Stimulated activated naive CD4-positive, alpha-beta T cell treated with Interleukin-2 at 50 U/mL for 16 hours (primary cell): ENCODE results near the gene PCNX2.

Experiments
- DNase-seq: peaks from one replicate; lab custom pipeline; 2025; lab: John Stamatoyannopoulos, UW

The PCNX2 gene

DNA sequence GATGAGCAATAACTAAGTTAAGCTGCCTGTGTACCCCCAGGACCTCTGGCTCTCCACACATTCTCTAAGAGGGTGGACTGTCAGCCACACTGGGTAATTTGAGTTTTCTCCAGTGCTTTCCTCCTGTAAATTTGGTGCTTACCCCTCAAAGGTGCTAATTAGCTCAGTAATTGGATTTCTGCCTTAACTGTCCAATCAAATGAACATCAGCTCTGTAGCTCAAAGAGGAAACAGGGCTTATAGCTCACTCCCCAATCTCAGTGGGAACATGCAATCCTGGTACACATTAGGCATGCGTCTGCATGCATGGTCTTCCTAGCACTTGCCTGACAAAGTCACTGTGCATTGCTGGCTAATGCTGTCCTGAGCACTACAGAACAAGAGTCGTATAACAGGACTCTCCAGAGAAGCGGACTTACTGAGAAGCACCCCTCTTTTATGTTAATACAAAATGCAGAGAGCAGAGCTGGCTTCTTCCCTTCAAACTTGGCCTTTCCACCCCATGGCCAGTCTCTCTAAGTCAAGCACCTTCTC, 235.0 kb downstream of the PCNX2 start:
- DNase-seq = no peak

DNA sequence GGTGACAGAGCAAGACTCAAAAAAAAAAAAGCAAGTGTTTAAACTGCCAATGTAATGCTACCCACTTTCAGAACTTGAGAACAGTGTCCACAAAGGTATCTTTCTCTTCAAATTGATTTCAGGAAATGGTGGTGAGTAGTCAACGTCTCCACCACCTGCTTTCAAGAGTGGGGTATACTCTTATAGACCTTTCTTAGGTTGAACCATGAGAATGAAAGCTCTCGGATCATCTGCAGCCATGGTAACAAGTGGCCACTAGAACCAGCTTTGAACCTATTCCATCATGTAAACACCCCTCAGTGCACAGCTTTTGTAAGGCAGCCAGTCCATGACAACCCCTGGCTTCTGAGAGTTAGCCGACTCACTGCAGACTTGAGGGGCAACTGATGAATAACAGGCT, 237.7 kb downstream of the PCNX2 start:
- DNase-seq = no peak

DNA sequence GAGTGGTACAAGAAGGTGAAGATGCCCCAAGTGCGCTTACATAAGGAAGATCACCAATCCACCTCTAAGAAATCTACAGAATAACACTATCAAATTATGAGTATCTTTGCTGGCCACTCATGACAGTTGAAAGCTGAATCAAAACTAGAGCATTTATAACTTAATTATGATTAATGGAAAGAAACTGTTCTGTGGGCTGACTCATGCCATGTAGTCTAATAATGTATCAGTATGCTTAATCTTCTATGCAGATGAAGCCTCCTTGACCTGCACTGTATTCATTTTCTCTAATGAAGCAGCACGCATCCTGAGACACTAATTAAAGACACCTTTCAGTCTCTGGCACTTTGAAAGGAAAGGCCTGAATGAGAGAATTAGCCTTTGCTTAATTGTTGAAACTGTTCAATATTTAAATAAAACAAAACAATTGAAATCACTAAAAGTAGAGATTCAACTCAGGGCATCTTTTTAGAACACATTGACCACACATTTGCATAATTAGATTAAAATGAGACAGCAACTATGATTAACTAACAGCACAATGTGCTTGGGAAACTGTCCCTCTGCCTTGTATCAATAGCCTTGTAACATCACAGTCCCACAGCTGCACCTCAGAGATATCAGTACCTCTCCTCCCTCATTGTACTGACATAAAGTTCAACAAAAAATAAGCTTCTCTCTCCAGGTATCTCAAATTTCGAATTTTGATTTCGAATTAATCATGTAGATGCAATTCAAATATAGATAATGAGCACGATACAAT, 239.5 kb downstream of the PCNX2 start:
- DNase-seq = no peak

DNA sequence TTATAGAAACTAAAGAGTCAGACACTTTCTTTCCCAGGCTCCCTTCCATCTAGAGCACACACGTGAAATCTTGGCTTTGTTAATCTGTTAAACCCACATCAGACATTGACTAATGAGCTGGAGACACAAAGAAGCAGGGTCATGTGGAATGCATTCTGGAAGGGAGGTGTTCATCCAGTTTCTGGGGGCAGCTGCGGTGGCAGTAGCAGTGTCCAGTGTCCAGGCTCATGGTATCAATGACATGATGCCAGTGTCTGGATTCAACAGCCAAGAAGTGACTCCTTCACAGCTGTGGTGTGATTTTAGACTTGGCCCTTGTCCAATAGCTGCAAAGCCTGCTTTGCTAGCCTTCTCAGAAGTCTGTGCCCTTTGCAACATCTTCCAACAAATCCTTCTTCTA, 249.9 kb downstream of the PCNX2 start:
- DNase-seq = no peak

DNA sequence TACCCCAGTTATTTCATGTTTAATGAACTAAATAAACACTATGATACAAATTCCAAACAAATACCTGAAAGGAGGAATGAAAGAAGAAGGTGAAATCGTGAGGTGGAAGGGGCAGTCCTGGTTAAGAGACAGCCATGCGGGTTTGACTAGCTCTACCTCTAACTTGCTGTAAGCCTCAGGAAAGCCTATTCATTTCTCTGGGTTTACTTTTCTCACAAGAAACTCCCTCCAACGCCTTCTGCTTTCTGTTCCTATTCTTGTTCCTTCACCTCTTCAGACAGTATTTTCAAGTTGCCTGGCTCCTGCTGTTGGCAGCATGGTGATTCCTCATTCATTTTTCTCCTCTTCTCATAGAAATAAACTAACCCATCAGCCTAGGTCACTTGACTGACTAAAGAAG, 252.7 kb downstream of the PCNX2 start:
- no peak for DNase-seq

DNA sequence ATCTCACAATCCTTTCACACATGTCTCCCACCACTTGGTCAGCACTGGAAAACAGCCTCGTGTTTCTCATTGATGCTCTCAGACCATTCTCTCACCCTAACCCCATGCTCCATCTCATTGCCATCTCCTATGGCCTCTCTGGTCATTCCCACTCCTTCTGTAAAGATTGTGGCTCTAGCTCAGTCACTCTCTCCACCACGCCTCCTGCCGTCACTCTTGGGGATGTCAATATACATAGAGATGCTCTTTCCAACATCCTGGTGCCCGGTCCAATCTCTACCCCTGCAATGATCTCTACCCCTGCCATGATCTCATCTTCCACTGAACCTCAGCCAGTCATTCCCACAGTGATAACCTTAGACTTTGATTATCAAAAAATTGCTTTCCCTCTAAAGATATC, 255.0 kb downstream of the PCNX2 start:
- DNase-seq = no peak

DNA sequence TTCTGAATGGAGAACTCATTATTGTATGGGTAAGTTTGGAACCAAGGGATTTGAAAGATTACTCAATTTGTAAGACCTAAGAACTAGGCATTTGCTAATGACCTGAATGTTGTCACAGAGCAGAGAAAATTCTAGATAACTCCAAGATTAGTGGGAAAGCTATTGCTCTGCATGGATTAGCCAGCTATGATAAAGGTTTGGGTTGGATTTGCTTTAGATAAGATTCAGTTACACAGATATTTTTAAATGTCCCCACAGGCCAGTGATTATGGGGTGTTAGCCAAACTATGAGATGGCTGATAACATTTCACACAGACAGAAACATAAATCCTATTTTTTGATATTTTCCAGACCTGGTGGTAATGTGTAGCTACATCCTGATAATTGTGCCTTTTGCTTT, 256.9 kb downstream of the PCNX2 start:
- DNase-seq = no peak

DNA sequence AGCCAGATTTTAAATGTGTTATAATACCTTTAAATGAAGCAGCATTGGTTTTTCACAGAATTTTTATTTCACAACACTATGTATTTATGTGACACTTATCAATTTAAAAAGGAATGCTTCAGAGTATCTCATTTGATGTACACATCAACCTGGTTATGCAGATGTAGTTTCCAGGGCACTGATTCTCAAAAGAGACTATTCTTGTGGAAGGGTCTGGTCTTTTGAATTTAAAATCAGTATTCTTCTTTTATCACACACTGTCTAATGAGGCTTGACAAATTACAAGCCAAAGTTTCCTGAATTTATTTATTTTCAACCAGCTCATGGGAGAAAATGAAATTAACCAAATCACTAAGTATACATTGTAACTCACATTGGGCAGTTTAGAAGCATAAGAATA, 257.7 kb downstream of the PCNX2 start:
- DNase-seq = no peak

DNA sequence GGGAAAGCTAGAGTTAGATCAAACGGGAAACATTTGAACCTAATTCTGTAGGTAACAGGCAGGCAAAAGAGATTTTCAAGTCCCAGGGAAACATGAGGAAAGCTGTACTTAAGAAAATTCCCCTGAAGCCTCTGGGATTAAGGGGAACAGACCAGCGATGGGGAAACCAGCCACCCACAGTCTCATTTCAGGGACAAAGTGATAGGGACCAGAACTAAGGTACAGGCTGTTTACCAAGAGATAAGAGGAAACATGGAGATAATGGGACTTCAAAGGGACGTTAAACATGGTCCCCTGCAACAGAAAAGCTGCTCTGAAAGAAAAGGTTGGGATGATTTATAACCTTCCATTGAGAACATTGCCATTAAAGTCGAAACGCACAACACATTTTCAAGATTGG, 260.7 kb downstream of the PCNX2 start:
- no peak for DNase-seq

DNA sequence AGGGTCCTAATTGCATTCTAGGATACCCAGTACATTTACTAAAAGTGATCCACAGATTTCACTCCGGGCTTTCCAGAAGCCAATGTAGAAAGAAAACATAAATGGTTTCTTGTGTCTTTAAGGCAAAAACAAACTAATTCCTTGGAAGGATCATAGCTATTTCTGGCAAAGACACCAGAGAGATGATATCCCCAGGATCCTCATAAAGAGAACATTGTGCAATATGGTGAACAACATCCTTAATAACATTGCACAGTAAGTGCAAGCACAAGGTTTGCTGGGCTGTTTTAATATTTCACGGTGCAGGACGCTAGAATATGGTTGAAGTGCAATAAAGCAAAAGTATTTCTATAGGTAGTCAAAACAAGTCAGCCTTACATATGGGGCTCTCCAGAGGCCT, 262.2 kb downstream of the PCNX2 start:
- no peak for DNase-seq

DNA sequence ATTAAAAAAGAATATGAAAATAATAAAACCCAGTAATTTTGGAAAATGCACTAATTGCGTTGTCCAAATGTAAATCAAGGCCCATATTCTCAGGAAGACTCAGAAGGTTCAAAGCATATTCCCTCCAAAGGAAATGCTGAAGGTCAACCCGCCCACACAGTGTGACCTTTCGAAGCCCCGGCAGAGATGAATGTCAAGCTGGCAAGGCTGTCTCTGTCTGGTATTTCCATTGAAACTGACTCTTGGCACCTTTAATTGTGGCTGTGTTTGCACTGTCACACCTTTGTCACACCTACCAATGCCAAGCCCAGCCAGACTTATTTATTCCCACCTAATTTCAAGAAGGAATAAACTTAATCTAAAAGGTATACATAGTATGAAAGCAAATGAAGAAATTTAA, 262.6 kb downstream of the PCNX2 start:
- DNase-seq = no peak

DNA sequence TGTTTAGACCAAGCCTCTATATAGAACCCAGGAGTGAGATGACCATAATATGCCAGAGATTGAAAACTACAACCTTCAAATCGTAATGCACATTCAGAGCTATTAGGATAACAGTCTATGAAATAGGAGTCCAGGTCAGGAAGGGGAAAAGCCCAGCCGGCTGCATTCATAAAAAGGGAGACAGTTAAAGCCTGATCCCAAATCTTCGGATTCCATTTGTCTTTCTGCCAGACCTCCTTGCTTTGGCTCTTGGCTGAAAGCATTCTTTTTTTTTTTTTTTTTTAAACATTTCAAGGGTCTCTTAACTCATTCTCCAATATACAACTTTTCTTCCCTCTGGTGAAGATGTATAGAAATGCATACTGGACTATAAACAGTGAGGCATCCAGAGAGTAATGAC, 264.0 kb downstream of the PCNX2 start:
- no peak for DNase-seq

DNA sequence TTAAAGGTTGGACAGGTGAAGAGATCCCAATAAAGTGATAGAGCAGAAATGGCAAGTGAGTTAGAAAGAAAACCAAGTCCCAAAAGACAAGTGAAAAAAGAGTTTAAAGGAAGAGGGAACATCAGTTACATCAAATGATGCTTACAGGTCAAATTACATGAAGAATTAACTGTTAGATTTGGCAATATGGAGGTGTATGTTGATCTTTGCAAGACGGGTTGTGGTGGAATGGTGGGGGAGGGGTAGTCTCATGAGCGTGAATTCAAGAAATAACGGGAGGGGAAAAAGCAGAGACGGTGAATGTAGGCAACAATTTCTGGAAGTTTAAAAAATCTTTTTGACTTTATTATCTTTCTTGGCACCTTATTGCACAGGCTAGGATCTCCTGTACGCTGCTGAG, 268.5 kb downstream of the PCNX2 start:
- DNase-seq = no peak

DNA sequence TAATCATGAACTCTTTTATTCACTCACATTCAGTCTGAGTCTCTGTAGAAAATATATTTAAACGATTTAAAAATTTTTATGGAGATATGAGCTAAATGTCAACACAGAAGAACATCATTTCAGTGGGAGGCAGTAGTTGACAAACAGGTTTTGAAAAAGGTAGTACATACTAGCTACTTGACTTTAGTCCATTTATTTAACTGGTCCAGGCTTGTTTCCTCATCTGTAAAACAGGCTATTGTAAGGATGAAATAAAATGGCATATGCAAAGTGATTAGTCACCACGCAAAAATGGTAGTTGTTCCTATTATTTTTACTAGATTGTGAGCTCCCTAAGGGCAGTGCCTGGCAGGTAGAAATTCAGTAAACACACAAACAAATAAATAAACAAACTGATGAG, 270.0 kb downstream of the PCNX2 start:
- DNase-seq = no peak

DNA sequence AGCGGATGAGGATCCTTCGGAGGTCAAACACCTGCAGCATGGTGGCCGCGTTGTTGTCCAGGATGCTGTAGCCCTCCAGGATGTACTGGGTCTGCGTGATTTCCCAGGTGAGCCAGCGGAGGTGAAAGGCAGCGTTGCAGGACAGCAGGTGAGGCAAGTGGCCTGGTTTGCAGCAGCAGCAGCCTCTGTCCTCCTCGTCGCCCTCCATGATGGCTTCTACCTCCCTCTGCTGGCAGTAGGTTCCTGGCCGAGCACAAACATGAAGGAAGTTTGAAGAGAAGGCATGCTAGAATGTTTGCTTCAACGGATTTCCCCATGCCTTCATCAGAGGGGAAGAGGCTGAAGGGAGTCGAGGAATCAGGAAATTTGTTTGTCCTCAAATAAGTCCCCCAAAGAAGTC, 270.4 kb downstream of the PCNX2 start:
- no peak for DNase-seq

DNA sequence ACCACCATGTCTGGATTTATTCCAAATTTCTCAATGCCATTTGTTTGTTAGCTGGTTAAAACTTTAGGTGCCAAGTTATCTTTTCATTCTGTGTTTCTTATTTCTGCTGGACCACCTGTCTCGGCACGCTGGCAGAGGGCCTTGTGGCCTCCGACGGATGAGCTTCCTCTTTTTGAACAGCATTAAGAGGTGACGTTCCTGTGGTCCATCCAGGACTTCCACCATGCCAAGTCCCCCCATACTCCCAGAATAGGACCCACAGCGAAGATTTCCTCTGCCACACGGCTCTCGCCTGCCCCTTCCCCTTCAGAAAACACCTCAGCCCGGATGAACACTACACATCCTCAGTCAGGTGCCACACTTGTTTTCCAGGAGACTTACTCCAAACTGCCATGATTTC, 271.3 kb downstream of the PCNX2 start:
- DNase-seq = no peak

DNA sequence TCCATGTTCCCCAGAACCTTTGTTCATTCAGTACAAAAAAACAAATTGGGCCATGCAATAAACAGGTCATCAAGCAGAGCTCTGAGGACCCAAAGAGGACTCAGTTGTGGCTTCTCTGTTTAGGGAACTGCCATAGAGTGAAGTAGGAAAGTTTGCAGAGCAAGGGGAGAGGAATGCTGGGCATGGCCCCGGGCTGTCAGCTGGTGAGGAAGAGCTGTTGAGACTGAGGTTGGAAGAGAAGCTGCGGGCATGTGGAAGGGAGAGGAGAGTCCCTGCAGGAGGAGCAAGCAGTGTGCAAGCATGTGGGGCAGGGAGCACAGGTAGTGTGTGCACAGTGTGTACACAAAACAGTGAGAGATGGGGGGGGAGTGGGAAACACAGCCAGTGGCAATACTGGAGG, 273.3 kb downstream of the PCNX2 start:
- DNase-seq = no peak

DNA sequence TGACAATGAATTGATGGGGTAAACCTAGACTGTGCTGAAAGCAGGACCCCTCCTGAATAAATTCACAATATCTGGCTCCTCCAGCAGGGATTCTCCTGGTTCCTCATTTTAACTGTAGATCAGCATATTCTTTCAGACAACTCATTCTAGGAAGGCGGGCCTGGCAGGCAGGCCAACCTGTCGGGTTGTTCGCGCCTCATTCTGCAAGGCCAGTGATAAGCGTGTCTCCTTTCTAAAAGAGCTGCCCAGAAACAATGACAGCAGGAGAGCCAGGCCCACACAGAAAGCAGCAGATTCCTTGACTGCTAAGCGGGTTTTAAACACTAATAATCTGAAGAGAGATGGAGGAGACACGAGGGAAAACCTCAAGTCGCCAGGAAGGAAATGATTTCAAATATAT, 275.1 kb downstream of the PCNX2 start:
- no peak for DNase-seq

DNA sequence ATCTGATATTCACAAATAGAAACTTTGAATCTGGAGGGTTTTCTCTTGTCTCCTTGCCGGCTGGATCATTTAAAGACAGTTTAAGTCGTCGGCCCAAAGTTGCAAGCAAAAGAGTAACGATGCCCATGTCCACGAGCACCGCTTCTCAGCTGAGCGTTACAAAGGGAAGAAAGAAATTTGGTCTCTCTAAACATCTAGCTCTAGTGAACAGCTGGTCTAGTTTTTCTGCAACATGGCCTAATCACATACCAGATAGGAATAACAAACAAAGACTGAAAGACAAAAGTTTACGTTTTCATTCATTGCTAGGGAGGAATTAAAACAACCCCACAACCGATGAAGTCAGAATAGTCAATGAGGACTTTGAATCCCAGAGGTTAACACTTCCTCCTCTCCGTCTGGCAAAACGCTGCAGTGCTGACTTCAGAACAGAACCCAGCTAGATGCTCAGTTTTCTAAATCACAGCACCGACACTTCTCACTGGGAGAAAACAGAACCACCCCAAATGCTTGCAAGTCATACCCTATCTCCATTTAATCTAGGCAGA, 275.7 kb downstream of the PCNX2 start:
- no peak for DNase-seq

DNA sequence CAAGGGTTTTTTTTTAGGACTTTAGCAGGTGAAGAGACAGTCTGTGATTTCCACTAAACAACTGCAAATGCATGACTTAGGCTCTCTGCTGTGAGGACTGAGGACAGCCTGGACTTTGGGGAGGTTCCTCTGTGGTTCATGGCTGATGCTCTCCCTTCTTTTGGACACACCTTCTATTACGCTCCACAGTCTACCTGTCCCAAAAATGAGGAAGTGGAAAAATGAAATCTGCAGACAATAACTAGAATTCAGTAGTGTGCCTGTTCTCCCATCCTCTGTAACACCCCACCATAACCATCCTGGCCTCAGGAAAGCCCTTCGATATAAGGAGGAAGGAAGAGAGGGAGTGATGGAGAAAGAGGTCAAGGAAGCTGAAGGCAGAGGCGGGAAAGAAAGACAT, 276.4 kb downstream of the PCNX2 start:
- no peak for DNase-seq

DNA sequence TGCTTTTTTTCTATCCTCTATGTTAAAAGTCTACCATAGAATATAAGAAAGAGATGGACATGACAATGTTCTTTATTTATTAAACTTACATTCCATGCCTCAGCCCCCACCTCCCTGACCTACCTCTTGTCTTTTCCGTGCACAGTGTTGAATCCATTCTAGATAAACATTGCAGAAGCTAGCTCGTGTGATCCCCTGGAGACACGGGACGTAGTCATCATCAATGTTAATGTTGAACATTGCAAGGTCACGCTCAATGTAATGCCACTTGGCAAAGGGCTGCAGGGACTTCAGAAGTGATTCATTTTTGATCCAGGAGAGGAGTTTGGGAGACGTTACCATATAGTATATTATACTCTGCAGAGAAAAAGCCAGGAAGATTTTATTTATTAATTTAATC, 278.7 kb downstream of the PCNX2 start:
- no peak for DNase-seq

DNA sequence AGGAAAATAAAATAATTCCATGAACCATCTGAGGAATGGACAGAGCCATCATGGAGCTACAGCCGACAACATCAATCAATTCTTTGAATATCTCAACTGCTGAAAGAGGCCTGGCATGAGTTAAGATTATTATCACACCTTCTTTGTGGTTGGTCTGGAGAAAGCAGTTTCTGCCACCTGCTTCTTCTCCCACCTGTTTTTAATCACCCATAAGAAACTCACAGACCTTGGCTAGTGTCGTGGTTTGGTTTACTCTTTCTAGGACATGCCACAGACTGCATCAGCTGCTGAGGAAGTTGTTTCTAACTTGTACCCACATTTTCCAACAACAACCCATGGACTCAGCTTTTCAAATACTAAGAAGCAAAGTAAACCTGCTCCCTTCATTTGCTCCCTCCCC, 279.6 kb downstream of the PCNX2 start:
- no peak for DNase-seq

DNA sequence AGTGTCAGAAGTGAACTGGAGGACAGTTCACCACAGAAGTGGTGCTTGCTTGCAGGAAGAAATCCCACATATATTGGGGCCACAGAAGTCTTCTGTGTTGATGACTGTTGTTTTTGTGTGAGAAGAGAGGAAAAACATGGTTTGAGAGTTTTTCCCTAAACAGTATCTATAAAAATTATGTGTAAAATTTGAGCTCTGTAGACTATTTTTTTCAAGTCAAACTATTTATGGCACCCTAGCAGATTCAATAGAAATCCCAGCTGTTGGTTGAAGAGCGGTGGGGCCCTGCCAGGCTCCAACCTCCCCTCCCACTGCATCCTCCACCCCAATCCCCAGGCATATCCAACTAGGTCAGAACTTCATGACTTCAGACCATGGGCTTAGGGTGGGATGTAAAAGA, 283.5 kb downstream of the PCNX2 start:
- DNase-seq = no peak

DNA sequence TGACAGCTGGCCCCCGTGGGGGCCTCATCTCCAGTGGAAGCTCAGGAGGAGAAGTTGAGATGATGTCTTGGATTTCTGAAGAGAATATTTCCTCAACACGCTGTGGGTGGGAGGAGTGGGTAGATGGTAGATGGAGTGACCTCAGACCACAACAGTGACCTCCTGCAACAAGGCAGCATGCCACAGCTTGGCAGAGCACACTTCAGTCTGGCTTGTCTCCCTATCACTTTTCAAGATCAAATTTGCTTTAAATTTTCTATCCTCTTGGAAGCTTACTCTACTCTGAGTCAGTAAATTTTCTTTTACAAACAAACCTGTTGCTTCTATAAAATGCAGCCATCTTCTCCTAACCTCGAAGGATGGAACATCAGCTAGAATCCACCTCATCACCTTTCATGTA, 285.4 kb downstream of the PCNX2 start:
- DNase-seq = no peak
